ENCODE measurements around the gene APBA2.

The APBA2 gene

DNA sequence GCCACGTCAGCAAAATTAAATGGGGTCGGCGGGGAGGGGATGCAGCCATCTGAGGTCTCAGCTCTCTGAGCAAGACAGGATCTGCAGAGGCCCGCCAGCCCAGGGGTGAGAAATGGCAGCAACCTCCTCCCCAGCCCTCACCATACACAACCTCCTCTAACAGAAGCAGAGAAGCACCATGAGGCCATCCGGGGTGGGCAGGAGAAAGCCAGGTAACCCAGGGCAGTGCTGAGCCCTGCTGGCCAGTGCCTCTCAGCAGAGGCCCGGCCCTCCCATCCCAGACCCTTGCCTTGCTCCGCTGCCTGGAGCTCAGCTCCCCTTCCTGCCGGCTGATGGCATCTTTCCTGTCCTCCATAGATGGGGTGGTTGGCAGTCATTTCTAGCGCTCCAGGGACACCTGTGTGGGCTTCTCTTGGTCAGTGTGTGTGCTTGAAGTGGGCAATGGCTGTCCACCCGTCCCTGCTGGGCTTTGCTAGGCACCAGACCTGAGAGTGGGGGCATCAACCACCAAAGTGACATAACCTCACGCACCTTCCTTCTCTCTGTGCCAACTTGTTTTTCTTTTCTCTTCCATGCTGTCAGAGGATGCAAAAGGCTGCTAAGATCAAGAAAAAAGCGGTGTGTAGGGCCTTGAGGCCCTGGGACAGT is 208.0 kb downstream of the APBA2 start:
- no peak for DNase-seq

DNA sequence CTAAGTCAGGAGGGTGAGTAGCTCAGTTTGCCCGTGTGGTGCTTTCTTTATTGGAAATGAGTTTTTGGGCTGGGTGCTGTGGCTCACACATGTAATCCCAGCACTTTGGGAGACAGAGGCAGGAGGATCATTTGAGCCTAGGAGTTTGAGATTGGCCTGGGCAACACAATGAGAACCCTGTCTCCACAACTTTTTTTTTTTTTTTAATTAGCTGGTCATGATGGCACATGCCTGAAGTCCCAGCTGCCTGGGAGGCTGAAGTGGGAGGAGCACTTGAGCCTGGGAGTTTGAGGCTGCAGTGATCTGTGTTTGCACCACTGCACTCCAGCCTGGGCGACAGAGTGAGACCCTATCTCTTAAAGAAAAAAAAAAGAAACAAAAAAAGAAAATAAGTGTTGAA is 208.9 kb downstream of the APBA2 start:
- DNase-seq, result no peak

GRCh38 chr15:29095746-29096145 is 210.0 kb downstream of the APBA2 start:
- DNase-seq, result no peak

GRCh38 chr15:29097168-29097567 is 211.4 kb downstream of the APBA2 start:
- no peak for DNase-seq

DNA sequence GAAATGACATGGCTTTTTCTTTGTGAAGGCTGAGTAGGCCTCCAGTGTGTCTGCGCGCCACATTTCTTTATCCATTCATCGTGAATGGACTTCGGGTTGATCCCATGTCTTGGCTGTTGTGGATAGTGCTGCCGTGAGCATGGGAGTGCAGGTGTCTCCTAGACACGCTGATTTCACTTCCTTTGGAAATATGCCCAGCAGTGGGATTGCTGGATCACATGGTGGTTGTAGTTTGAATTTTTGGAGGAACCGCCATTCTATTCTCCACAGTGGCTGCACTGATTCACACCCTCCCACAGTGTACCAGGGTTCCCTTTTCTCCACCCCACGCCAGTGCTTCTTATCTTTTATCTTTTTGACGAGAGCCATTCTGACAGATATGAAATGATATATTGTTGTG is 212.2 kb downstream of the APBA2 start:
- DNase-seq, result no peak

- DNase-seq, result no peak
Observed at GRCh38 chr15:29098652-29099051, 212.9 kb downstream of the APBA2 start.

DNA sequence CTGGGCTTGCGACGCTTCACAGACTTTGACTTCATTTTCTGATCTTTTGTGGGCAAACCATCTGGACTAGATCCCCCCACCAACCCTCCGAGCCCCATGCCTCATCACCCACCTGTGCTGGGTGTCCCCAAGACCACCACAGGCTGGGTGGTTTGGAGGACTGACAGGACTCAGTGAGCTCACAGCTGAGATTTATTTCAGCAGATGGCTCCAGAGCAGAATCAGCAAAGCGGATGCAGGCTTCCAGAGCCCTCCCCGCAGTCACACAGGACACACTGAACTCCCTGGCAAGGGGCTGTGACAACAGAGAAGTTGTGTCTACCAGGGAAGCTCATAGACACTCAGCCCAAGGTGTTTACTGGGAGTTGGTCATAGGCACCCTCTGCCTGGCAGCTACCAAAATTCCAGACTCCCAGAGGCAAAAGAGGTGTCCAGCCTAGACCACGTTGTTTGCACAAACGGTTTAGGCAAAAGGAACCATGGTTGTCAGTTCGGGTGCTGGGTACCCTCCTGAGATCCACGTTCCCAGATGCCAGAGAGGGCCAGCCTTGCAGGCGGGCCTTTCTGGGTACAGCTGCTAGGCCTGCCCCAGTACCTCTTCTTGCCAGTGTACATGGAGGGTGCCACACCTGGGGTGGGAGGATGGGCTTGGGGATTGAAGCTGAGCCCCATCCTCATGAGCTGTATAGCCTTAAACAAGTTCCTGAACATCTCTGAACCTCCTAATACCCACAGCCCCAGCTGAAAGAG is 213.5 kb downstream of the APBA2 start:
- no peak for DNase-seq

DNA sequence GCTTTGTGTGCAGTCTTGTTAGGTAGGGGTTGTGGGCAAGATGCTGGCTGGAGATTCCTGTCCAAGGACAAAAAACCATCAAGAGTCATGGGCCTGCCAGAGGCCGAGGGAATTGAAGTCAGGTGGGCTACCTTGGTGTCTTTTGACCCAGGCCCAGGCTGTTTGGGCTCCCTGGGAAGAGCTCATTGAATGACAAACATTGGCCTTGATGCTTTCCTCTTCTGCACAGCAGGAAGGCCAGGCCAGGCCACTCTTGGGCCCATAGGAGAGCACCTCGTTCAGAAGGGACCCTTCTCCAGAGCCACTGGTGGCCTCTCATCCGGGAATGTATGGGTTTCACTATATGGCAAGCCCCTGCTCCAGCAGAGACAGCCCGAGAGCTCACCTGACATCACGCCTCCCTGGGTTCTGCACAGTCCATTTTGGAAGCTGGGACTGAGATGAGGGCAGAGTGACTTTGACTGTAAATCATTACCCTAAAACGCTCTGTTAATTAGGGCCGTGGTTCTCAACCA is 214.8 kb downstream of the APBA2 start:
- DNase-seq, result no peak

DNA sequence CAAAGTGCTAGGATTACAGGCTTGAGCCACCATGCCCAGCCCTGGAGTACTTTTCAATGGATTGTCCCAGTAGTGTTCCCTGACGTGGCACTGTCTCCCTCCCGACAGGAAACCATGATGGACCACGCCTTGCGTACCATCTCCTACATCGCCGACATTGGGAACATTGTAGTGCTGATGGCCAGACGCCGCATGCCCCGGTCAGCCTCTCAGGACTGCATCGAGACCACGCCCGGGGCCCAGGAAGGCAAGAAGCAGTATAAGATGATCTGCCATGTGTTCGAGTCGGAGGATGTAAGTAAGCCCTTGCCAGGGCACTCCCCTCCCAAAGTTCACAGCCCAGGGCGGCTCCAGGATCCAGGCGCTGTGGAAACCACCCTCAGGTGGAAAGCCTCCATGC is 215.7 kb downstream of the APBA2 start:
- DNase-seq, result no peak

- peak; percentile 46 for DNase-seq
Observed at GRCh38 chr15:29102173-29102794, 216.5 kb downstream of the APBA2 start.

DNA sequence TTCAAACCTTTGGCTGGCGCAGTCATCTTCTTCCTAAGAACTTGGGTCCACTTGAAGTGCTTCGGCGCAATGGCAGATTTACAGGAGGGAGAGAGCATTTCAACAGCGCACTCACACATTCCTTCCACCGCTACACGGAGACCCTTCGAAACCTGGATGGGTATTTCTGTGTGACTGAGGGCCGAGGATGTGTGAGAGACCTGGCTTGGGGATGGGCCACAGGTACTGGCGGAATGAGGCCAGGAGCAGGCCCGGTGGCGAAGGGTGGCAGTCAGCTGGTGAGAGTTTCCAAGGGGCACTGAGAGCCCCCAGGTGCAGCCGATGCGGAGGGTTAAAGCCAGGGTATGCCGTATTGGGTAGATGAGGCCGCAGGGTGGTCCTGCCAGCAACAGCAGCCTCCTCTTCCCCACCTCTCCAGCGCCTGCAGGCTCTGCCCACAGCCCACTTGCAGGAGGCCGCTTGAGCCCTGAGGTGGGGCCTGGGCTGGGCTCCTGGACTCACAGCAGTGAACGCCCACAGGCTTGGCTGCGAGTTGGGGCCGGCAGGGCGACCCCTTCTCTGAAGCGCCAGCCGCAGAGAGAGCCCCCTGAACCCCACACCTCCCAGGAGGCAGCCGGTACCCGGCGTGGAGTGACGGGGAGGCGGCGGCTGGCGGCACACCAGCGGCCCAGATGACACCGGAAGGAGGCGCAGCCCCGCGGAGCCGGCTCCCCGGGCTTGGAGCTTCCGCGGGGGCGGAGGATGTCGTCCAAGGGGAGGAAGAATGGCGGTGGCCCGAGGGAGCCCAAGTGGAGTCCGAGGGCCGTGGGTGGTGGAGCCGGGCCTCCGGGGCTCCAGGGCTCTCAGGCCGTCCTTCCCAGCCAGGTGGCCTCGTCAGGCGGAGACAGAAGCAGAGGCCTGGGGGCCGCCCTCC is 217.4 kb downstream of the APBA2 start:
- no peak for DNase-seq

GRCh38 chr15:29103824-29104565 is 218.2 kb downstream of the APBA2 start:
- peak; percentile 34 for DNase-seq

DNA sequence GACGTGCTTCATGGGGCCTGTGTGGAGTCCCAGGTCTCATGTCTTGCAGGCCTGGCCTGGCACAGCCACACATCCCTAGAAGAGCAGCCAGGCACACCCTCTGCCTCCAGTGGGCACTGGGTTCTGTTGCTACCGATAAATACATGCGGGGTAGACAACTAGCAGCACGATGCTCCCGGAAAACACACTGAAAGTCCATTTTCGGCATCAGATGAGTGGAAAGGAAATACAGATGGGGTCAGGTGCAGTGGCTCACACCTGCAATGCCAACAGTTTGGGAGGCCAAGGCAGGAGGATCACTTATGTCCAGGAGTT is 218.7 kb downstream of the APBA2 start:
- no peak for DNase-seq

DNA sequence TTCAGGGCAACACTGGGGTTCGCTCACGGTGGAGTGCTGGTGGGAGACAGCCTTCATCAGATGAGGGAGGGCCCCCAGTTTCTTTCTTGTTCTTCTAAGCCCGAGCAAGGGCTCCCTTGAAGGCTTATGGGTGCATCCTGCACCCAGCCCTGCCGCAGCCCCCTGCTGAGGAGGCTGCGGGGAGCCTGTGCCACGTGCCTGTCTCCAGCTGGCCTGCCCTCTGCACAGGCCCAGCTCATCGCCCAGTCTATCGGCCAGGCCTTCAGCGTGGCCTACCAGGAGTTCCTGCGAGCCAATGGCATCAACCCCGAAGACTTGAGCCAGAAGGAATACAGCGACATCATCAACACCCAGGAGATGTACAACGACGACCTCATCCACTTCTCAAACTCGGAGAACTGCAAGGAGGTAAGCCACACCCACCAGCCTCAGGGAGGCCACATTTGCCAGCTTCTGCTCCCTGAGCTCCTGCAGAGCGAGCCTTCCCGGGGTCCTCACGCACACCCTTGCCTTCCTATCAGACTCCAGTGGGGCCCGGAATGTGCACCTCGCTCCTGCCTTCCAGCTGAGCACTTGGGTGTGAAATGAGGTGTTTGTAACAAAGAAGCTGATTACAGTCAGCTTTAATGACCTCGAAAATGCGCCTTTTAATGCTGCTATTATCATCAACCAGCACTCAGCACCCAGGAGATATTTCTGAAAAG is 219.5 kb downstream of the APBA2 start:
- DNase-seq, result no peak

DNA sequence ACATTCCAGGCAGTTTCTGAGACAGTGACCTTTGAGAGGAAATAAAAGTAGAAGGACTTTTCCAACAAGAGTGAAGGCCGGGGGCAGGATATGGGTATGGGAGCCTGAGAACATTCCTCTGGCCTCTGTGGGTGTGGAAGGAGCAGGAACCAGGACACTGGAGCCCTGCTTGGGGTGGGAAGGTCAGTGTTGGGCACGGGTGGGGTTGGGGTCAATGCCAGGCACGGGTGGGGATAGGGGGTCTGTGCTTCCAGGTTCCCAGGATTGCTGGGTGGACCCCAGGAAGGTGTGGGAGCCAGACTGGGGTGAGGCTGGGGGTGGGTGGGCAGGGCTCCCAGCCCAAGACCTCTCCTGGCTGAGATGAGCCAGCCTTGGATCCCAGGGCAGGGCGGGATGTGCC is 220.3 kb downstream of the APBA2 start:
- DNase-seq, result no peak

DNA sequence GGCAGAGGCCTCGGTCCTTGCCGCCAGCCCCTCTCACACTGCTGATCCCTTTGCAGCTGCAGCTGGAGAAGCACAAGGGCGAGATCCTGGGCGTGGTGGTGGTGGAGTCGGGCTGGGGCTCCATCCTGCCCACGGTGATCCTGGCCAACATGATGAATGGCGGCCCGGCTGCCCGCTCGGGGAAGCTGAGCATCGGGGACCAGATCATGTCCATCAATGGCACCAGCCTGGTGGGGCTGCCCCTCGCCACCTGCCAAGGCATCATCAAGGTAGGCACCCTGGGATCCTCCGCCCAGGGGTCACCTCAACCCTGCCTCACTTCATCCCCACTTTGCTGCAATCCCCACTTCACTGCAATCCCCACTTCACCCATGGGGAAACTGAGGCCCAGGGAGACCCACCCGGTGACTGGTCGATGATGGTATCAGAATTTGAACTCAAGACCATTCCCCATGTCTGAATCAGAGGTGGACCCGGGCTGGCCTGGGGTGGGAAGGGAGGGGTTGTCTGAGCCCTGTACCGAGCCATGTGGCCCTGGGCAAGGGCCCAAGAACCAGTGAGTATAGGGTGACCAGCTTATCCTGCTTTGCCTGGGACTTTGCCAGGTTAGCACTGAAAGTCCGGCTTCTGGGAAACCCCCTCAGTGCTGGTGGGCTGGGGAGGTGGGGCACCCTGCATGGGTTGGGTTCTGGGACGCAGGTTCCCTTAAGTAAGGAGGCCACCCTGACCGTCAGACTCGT is 220.9 kb downstream of the APBA2 start:
- no peak for DNase-seq

DNA sequence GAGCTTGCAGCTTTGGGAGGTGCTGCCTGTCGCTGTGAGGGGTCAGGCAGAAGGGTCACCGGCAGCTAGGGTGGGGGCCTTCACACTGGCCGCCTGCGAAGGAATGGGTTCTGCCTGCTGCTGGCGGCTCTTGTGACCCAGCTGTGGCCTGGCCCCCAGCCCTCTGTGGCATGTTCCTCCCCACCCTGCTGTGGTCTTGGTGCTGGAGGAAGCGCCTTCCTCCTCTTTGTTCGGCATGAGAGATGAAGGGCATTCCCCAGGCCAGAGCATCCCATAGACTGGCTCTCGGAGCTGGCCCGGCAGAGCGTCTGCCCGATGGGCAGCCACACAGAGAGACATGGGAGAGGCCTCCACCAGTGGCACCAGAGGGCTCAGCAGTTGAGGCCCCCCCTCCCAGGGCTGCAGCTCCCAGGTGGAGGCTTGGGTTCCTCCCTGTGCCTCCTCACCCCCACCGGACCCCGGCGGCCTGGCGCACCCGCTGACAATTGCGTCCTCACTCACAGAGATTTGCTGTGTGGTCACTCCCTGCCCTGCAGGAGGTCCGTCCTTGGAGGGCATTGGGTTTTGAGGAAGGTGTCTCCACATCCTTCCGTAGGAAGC is 221.6 kb downstream of the APBA2 start:
- DNase-seq, result no peak

- DNase-seq, result no peak
Observed at GRCh38 chr15:29107971-29108645, 222.3 kb downstream of the APBA2 start.

DNA sequence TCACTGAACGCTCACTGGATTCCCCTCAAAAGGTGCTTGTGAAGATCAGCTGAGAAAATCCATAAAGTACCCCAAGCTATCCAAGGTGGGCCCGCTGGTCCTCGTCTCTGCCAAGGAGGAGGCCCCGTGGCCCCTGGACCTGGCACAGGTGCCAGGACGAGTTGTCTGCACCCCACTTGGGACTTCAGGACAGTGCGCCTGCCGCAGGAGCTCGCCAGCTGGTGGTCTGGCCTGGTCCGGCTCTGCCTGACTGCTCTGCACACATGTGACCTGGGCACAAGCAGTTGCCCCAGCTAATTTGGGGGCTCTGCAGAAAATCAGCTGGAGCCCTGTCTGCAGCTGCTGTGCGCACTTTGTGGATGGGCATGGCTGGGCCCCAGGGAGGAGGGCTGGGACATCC is 224.0 kb downstream of the APBA2 start:
- no peak for DNase-seq

DNA sequence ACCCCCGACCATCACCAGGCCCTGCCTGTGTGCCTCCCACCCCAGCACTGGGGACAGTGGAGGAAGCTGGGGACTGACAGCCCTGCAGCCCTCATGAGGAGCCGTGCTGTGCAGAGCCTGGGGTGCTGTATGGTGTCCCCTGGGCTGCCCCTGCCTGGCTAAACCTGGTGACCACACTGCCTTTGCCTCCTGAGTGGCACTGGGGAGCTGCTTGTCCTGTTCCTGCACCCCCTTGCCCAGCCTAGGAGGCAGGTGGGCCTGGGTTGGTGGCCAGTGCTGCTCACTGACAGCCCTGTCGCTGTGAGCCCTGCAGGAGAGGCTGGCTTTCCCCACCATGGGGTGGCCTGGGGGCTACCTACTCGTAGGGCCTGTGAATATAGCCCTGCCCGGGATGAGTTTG is 224.4 kb downstream of the APBA2 start:
- DNase-seq, result no peak
